ENCODE results near the gene TACO1.

TACO1 gene

DNA sequence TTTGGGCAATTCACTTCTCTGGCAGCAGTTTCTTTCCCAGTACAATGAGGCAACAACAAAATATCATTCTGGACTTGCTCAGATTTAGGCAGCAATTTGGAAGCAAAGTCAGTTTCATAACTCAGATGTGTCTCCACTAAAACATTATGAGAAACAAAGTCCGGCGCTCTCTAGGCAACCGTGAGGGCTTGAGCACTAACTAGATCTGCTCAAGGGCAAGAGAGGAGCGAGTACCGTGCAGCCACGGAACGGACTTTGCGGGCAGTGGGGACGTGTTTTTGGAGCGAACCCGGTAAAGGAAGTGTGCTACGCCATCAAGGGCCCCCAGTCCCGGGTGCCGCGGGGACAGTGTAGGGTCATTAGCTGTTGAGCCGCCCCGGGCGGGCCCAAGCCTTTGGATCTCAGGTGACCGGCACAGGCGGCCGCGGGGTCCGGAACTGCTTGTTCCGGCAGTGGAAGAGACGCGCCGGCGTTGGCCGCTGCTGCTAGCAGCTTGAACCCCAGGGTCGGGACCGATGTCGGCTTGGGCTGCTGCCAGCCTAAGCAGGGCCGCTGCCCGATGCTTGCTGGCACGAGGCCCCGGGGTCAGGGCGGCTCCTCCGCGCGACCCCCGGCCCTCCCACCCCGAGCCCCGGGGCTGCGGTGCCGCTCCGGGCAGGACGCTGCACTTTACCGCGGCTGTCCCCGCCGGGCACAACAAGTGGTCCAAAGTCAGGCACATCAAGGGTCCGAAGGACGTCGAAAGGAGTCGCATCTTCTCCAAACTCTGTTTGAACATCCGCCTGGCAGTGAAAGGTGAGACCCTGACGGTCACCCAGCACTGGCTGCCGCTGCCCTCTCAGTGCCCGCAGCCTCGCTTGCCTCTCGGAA is at the start of gene TACO1:
TACO1 (plus strand) TSS at position 327 of the 870 bp plus-strand sequence; CDS start at position 516, 189 bp downstream.
- in situ Hi-C loops (cut with HindIII; ENCODE audit: low pct_ligation_motif_present, low pct_unique_long_range_greater_than_20kb, low sequenced_read_pairs): no loop called here
- DNase-seq: peak; percentile 86

DNA sequence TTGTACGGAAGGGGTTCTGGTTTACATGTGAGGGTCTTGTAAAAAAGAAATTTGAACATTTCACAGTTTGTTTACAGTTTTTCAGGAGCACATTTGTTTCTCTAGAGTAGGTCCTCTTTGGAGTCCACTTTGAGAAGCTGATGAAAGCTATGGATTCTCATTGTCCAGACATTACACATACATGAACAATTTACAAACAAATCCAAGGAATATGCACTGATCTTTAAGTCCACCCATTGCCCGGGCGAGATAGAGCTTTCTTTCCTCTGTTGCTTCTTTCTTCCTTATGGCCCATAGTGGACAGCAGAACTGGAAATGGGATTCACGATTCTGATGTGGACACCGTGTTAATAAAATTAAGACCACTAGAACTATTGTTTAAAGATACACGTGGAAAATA is 48.5 kb upstream of the TACO1 start:
- in situ Hi-C loops (cut with HindIII; ENCODE audit: low pct_ligation_motif_present, low pct_unique_long_range_greater_than_20kb, low sequenced_read_pairs): no loop called here
- no peak for DNase-seq

DNA sequence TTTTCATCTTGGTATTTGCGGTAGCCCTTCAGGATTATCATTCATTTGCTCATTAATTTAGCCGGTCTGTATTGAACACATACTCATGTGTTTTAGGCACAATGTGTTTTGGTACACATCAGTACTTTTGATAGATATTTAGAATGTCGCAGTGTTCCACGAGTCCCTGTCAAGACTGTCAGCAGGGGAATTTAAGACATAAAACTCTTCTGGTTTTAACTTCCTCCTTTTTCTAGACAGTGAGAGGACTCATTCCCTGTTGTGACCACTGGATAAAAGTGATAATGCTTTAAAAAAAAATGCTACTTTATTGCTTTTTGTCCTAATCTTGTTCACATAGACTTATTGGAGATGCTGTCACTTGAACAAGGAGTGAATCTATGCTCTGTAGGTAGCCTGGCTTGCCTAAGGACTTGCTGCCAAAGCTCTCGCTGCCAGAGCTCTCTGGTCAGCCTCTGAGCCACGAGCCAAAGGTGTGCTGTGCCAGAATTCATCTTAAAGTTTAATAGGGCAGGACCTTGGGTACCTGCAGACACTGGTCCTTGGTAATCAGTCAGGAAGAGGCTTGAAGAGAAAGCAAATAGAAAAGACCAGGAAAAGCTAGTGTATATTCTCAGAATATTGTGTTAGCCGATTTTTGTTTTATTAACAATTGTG is 45.1 kb upstream of the TACO1 start:
- DNase-seq: no peak
- in situ Hi-C loops (cut with HindIII; ENCODE audit: low pct_ligation_motif_present, low pct_unique_long_range_greater_than_20kb, low sequenced_read_pairs): no loop called here

DNA sequence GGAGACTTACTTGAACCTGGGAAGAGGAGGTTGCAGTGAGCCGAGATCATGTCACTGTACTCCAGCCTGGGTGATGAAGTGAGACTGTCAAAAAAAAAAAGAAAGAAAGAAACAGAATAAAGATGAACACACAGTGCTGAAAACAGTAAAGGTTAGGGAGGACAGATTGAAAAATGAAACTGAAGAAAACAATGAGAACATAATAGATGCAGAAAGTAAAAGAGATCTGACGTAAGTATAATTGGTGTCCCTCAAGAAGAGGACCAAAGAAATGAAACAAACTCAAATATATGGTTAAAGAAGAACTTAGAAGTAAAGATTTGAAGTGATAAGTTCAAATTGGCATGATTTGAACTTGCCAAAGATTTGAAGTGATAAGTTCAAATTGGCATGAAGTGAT is 43.3 kb upstream of the TACO1 start:
- DNase-seq: no peak
- in situ Hi-C loops (cut with HindIII; ENCODE audit: low pct_ligation_motif_present, low pct_unique_long_range_greater_than_20kb, low sequenced_read_pairs): no loop called here

DNA sequence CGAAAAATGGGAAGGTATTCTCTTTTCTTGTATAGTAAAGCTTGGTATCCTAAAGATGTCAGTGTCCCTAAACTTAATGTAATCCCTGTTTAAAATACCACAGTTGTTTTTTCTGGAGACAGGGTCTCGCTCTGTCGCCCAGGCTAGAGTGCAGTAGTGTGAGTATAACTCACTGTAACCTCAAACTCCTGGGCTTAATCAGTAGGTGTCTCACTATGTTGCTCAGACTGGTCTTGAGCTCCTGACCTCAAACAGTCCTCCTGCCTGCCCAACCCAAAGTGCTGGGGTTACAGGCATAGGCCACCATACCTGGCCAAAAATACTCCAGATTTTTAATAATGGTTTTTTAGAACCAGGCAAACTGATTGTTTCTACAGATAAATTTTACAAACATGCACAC is 42.3 kb upstream of the TACO1 start:
- peak; percentile 37 for DNase-seq
- in situ Hi-C loops (cut with HindIII; ENCODE audit: low pct_ligation_motif_present, low pct_unique_long_range_greater_than_20kb, low sequenced_read_pairs): no loop called here

DNA sequence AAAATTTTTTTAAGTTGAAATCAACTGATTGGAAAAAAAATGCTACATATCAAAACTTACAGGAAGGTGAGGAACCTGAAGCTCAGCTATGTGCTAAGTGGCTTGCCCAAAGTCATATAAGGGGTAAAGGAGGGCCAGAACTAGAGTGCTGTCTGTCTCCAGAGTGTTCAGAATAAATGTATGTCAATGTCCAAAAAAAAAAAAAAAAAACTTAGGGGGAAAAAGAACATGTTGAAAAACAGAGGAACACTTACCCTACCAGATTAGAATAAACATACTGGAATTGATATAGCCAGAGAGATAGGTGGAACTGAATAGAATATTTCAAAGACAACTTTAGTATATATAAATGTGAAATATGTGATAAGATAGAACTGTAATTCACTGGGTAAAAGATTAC is 38.9 kb upstream of the TACO1 start:
- in situ Hi-C loops (cut with HindIII; ENCODE audit: low pct_ligation_motif_present, low pct_unique_long_range_greater_than_20kb, low sequenced_read_pairs): no loop called here
- no peak for DNase-seq

DNA sequence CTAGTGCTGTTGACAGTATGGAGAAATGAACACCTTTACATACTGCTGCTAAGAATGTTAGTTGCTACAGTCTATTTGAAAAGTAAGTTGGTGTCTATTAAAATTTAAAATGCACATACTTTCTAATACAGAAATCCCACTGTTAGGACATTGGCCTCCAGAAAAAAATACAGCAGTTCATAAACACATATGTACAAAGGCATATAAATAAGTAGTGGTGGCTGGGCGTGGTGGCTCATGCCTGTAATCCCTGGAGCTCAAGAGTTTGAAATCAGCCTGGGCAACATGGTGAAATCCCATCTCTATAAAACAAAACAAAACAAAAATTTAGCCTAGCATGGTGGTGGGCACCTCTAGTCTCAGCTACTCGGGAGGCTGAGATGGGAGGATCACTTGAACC is 37.4 kb upstream of the TACO1 start:
- no peak for DNase-seq
- in situ Hi-C loops (cut with HindIII; ENCODE audit: low pct_ligation_motif_present, low pct_unique_long_range_greater_than_20kb, low sequenced_read_pairs): no loop called here

DNA sequence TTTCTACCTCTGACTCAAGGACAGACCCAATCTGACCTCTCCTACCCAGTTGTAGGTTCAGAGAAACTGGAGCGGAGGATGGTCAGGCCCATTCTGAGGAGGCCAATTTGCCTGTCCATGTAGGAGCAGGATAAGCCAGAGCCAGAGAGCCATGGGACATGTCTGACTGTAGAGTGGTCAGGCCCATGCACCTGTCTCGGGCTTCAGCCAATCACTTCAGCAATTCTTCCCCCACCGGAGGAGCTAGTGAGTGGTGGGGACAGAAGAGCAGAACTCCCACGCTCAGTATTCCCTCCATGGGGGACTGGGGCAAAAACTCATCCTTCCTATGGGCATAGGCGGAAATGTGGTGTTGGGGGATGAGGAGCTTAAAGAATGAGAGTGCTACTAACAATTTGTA is 36.1 kb upstream of the TACO1 start:
- in situ Hi-C loops (cut with HindIII; ENCODE audit: low pct_ligation_motif_present, low pct_unique_long_range_greater_than_20kb, low sequenced_read_pairs): no loop called here
- DNase-seq: no peak

DNA sequence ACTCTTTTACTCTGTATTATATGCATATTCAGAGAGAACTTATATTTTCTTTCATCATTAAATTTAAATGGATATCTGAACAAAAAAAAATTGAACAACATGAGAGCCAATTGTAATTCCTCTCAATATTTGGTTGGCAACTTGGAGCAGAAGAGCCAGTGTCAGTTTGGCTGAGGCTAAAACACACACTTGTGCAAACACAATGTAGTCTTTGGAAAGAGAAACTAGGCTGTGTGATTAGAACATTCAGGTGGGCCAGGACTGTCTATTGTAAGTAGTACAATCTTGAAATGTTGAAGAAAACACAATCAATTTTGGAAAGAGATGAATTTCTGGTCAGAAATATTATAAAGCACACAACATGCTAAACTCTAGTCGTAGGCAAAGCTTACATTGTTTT is 33.5 kb upstream of the TACO1 start:
- no peak for DNase-seq
- in situ Hi-C loops (cut with HindIII; ENCODE audit: low pct_ligation_motif_present, low pct_unique_long_range_greater_than_20kb, low sequenced_read_pairs): no loop called here

DNA sequence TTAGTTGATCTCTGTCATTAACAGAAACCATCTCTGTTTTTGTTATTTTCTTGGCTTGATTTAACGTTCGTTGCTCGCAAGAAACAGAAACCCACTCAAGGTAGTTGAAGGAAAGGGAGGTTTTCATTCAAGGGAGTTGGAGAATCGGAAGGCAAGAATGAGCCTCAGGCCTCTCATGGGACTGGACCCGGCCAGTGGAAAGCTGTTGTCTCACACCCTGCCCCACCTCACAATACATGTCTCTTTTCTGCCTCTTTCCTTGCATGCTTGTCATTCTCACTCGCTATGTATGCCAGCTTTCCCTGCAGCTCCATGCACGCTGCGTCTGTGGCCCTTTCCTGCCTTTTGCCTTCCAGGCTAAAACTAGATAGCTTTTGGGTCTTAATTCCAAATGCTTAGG is 32.1 kb upstream of the TACO1 start:
- in situ Hi-C loops (cut with HindIII; ENCODE audit: low pct_ligation_motif_present, low pct_unique_long_range_greater_than_20kb, low sequenced_read_pairs): no loop called here
- no peak for DNase-seq

DNA sequence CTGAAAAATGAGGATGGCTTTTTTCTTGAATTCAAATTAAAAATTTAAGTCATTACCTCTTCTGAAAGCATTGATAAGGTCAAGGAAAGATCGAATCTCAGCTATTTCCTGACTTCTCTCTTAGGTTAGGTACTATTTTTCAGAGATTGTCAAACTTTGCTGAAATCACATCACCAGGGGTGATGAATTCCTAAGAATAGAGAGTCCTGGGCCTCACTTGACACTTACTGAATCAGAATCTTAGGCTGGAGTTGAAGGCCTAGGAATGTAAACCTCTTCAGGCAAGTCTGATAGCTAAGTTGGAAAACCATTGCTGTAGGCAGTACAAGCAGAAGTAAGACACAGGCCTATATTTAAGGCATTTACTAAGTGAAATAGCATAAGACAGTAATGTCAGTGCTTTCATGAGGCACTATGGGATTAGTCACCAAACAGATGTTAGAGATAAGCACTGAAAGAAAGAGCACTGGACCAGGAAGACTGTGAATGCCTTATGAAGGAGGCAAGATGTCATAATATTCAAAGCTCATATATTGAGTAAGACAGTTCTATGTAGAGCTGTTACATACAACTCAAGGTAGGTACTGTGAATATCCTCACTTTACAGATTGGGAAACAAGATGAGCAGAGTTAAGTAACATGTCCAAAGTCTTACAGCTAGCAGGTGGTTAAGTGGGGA is 28.9 kb upstream of the TACO1 start:
- peak; percentile 23 for DNase-seq

DNA sequence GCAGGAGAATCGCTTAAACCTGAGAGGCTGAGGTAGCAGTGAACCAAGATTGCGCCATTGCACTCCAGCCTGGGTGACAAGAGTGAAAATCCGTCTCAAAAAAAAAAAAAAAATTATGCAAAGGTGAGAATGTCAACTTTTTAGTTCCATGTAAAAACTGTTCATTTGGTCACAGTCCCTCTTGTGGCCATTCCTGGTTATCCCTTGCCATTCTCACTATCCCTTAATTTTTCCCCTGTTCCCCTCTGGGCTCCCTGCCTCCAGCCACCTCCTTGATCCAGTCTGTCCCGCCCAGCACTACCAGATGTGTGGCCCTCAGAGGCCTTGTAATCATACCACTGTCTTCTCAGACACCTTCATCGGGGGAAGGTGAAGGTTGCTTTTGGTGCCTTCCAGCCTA is 27.1 kb upstream of the TACO1 start:
- peak; percentile 15 for DNase-seq
- in situ Hi-C loops (cut with HindIII; ENCODE audit: low pct_ligation_motif_present, low pct_unique_long_range_greater_than_20kb, low sequenced_read_pairs): no loop called here

More for the DNA sequence above, 28.9 kb upstream of the TACO1 start:
- in situ Hi-C loops (cut with HindIII; ENCODE audit: low pct_ligation_motif_present, low pct_unique_long_range_greater_than_20kb, low sequenced_read_pairs): no loop called here

DNA sequence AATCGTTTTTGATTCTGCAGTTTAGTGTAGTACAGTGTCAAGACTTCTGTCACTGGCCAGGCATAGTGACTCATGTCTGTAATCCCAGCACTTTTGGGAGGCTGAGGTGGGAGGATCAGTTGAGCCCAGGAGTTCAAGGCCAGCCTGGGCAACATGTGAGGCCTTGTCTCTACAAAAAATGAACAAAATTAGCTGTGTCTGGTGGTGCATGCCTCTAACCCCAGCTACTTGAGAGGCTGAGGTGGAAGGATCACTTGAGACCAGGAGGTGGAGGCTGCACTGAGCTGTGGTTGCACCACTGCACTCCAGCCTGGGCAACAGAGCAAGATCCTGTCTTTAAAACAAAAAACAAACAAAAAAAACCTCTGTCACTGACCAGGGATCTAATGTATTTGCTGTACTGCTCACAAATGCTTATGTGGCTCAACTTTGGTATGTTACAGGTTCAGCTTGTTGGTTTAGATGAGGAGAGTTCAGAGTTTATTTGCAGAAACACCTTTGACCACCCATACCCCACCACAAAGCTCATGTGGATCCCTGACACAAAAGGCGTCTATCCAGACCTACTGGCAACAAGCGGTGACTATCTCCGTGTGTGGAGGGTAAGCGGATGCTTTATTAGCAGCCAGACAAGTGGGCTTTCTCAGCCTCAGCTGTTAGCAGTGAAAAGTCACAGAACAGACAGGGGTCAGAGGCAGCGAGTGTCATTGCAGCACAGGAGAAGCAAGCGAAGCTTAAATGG is 22.5 kb upstream of the TACO1 start:
- DNase-seq: no peak
- in situ Hi-C loops (cut with HindIII; ENCODE audit: low pct_ligation_motif_present, low pct_unique_long_range_greater_than_20kb, low sequenced_read_pairs): no loop called here

DNA sequence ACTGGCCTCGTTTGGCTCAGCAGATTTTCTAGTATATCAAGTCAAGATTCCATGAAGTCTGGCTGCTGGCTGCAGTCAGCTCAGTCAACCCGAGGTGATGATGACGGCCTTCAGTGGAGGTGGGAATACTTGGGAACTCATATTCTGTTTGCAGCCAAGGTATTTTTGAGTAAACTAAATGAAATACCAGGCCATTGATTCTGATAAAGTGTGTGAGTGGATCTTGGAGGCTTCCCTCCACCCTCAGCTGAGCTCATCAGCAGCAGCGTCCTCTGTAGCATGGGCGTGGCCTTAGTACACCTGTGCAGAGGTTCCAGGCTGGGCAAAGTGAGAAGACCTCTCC is 22.0 kb upstream of the TACO1 start:
- no peak for DNase-seq
- in situ Hi-C loops (cut with HindIII; ENCODE audit: low pct_ligation_motif_present, low pct_unique_long_range_greater_than_20kb, low sequenced_read_pairs): no loop called here

DNA sequence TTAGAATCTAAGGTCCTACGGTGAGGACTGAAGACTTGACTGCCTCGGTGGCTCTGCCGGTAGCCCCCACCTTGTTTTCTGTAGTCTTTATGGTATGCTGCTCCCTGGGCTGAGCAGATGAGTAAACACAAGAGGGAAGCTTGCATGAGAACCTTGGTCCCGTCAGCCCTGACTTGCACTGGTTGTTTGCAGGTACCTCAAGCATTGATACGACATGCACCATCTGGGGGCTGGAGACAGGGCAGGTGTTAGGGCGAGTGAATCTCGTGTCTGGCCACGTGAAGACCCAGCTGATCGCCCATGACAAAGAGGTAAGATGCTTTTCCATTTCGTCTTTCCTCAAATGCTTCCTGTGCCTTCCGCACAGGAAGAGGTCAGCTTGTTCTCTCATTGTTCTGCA is 21.1 kb upstream of the TACO1 start:
- in situ Hi-C loops (cut with HindIII; ENCODE audit: low pct_ligation_motif_present, low pct_unique_long_range_greater_than_20kb, low sequenced_read_pairs): no loop called here
- DNase-seq: no peak

DNA sequence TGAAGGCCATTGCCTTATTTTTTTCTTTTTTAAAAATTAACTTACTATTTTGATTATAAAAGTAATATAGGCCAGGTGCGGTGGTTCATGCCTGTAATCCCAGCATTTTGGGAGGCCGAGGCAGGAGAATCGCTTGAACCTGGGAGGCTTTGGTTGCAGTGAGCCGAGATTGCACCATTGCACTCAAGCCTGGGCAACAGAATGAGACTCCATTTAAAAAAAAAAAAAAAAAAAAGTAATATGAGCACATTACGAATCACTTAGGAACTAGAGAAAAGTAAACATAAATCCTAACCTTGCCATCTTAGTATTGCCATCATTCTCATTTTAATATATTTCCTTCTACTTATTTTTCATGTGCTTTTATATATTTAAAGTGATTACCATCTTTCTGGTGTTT is 12.9 kb upstream of the TACO1 start:
- in situ Hi-C loops (cut with HindIII; ENCODE audit: low pct_ligation_motif_present, low pct_unique_long_range_greater_than_20kb, low sequenced_read_pairs): no loop called here
- DNase-seq: no peak

DNA sequence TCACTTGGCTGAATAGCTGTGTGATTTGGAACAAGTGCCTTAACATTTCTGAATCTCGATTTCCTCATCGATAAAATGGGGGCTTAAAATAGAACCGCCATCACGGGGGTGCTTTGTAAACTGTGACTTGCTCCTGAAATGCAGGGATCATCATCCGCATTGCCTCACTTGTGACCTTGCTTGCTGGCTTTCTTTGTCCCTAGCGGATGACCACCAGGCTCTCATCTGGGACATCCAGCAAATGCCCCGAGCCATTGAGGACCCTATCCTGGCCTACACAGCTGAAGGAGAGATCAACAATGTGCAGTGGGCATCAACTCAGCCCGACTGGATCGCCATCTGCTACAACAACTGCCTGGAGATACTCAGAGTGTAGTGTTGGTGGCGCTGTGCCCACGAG is 11.9 kb upstream of the TACO1 start:
- in situ Hi-C loops (cut with HindIII; ENCODE audit: low pct_ligation_motif_present, low pct_unique_long_range_greater_than_20kb, low sequenced_read_pairs): no loop called here
- DNase-seq: no peak

DNA sequence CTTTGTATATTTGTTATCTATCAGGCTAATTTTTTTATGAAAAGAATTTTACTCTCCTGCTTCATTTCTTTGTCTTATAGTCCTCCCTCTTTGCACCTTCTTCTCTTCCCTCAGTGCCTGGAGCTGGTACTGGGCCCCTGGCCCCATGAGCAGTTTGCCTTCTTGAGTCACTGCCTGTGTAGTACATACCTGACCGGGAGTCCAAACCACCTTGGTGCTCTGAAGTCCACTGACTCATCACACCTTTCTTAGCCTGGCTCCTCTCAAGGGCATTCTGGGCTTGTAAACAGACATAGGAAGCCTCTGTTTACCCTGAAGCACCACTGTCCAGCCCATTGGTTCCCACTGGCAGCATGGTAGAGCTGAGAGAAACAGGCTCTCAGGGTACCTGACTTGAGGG is 11.0 kb upstream of the TACO1 start:
- no peak for DNase-seq
- in situ Hi-C loops (cut with HindIII; ENCODE audit: low pct_ligation_motif_present, low pct_unique_long_range_greater_than_20kb, low sequenced_read_pairs): no loop called here

DNA sequence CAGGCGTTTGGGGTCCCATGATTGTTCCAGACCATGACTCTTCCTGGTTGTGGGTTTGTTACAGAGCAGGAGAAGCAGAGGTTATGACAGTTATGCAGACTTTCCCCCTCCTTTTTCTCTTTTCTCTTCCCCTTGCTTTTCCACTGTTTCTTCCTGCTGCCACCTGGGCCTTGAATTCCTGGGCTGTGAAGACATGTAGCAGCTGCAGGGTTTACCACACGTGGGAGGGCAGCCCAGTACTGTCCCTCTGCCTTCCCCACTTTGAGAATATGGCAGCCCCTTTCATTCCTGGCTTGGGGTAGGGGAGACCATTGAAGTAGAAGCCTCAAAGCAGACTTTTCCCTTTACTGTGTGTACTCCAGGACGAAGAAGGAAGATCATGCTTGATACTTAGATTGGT is 7.9 kb upstream of the TACO1 start:
- in situ Hi-C loops (cut with HindIII; ENCODE audit: low pct_ligation_motif_present, low pct_unique_long_range_greater_than_20kb, low sequenced_read_pairs): no loop called here
- no peak for DNase-seq

Measured in ACHN (cell line).